ENCODE measurements around the gene KCNJ14.

The KCNJ14 gene

DNA sequence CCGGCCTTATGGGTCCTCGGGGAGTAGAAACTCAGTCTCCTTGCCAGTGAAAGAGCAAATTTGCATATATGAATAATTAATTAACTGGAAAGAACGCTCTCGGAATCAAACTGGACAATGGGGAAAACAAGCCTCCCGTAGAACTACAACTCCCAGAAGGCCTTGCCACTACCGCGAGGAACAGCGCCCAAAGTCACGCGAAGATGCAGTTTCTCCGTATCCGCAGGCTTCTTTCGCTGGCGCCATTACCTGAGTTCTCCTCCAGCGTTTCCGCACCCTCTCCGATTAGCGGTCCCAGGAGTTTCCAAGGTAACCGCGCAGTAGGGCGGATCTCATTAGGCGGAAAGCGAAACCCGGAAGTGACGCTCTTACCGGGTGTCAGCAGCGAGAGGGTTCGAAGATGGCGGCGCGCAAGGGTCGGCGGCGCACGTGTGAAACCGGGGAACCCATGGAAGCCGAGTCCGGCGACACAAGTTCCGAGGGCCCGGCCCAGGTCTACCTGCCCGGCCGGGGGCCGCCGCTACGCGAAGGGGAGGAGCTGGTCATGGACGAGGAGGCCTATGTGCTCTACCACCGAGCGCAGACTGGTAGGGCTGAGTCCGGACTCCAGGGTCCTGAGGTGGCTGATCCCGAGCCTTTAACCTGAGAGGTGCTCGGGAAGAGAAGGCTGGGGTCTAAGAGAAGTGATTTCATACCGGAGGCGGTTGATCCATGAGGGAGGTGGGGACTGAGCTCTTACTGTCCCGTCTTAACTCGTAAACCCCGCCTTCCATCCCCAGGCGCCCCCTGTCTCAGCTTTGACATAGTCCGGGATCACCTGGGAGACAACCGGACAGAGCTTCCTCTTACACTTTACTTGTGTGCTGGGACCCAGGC, 9.5 kb upstream of the KCNJ14 start, which contains the start of gene GRWD1:
TSS of gene GRWD1 (plus strand) at position 378 of the 876 bp plus-strand sequence. CDS start at position 401, 23 bp downstream.
- peak; percentile 98 for DNase-seq

GRCh38 chr19:48446579-48446978, 8.8 kb upstream of the KCNJ14 start:
- DNase-seq, result no peak

DNA sequence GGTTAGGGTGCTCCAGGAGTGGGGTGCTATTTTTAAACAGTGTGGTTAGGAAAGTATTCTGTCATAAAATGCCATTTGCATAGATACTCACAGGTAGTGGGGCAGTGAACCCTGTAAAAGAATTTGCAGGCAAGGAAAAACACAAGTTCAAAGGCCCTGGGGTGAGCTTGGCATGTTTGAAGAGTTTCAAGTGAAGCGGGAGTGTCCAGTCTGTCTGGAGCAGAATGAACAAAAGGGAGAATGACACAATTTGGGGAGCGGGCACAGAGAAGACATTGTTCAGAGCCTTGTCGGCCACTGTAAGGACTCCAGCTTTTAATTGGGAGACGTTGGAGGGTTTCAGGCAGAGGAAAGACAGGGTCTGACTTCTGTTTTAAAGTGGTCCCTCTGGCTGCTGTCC, 6.8 kb upstream of the KCNJ14 start:
- no peak for DNase-seq

DNA sequence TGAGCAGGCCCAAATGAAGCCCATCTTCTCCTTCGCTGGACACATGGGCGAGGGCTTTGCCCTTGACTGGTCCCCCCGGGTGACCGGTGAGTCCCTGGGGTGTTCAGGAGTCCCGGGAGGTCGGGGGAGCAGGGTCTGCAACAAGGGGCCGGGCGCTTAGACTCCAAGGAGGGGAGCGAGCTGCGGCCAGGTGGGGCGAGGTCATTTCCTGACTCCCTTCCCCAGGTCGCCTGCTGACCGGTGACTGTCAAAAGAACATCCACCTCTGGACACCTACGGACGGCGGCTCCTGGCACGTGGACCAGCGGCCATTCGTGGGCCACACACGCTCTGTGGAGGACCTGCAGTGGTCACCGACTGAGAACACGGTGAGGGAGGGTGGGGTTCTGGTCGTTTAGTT, 4.9 kb upstream of the KCNJ14 start:
- DNase-seq, result no peak

- DNase-seq, result no peak
Observed at GRCh38 chr19:48450863-48451262, 4.5 kb upstream of the KCNJ14 start.

DNA sequence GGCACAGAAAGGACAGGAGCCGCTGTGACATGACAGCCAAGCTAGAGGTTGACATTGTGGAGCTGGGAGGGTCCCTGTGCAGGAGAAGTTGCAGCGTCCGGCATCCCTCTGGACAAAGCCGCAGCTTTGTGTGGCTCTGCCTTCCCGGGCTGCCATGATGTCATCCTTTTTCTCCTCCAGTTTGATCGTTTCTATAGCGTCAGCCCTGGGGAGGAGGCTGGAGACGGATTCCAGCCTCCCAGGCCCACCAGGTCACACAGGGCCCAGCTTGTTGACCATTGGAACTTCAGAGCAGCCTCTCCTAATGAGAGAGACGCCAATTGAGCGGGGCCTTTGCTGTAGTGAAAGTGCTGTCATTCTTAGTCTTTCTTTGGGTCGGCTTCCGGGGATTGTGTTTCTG, 3.8 kb upstream of the KCNJ14 start:
- DNase-seq, result no peak

DNA sequence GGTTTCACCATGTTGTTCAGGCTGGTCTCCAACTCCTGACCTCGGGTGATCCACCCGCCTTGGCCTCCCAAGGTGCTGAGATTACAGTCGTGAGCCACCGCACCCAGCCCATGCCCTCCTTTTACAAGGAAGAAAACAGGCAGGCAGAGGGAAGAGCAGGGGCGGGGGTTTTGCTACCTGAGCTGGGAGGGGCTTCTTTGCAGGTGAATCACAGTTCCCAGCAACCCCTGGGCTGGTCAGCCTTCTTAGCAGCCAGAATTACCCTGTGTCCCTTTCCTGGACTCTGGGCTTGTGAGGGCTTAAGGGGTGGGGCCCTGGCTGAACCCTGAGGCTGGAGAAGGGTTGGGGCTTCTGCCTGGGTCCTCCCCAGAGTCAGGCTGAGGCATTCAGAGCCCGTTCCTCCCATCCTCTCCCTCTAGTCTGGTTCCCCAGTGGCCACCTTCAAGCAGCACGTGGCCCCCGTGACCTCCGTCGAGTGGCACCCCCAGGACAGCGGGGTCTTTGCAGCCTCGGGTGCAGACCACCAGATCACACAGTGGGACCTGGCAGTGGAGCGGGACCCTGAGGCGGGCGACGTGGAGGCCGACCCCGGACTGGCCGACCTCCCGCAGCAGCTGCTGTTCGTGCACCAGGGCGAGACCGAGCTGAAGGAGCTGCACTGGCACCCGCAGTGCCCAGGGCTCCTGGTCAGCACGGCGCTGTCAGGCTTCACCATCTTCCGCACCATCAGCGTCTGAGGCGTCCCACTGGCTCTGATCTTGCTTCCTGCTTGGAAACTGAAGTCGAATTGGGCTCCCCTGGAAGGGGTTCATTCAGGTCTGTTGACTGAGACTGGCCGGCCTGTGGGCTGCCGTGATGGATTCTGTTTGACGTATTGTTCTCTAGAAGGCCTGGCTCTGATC, 2.8 kb upstream of the KCNJ14 start:
- no peak for DNase-seq

DNA sequence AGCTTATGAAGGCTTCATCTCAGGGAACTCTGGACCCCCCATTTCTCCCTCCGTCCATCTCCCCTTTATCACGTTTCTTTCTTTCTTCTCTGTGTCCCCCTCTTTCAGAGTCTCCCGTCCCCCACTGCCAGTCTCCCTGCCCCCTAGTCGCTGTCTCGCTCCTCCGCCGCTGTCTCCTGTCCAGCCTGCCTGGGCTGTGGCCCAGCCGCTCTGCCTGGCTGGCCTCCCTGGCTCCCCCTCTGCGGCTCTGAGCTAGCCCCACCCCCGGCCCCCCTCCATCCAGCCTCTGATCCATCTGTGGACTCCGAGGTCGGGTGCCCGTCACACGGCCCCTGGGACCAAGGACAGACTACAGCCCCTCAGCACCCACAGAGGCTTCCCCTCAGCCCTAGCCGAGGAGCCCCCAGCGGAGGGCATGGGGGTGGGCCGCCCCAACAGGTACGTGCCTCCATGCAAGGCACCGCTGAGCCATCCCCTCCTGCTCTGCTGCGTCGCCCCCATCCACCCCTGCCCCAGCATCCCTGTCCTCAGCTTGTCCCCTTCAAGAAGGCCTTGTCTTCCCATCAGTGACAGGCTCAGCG, 1.1 kb upstream of the KCNJ14 start:
- DNase-seq, result no peak

DNA sequence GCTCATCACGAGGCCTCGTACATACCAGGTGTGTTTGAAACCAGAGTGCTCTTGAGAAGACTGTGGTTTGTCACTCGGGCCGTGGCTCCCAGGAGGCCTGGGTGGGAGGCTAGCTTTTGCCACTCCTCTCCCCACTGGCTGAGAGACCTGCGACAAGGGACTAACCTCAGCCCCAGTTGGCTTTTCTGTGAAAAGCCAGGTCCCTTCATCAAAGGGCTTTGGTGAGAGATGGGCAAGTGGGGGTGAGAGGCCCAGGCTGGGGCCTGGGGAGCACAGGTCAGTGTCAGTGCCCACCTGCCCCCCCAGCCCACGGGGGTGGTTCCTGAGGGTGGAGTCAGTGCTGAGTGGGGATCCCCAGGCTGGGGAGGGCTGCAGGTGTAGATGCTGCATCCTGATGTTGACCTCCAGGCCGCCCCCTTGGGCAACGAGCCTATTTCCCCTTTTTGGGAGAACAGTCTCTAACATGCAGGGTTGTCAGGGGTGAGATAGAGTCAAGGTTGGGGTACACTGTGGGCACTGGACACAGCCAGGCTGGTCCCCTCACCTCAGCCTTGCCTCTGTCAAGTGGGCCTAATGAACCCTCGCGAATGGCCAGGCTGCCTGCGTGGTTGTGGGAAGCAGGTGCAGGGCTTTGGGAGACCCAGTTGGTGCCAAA, 661 bp downstream of the KCNJ14 start:
- no peak for DNase-seq

DNA sequence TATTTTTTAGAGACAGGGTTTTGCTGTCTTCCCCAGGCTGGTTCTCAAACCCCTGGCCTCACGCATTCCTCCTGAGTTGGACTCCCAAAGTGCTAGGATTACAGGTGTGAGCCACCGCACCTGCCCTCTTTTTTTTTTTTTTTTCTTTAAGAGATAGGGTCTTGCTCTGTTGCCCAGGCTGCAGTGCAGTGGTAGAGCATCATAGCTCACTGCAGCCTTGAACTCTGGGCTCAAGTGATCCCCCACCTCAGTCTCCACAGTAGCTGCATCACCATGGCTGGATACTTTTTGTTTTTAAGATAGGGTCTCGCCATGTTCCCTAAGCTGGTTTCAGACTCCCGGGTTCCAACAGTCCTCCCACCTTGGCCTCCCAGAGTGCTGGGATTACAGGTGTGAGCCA, 1.5 kb downstream of the KCNJ14 start:
- no peak for DNase-seq

DNA sequence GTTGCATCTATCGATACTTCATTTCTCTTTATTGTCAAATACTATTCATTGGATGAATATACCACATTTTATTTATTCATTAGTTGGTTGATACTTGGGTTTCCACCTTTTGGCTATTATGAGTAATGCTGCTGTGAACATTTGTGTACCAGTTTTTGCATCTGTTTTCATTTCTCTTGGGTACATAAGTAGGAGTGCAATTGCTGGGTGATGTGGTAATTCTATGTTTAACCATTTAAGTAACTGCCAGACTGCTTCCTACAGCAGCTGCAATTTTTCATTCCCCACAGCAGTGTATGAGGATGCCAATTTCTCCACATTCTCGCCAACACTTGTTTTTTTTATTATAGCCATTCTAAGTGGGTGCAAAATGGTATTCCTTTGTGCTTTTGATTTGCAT, 2.6 kb downstream of the KCNJ14 start:
- DNase-seq, result no peak

DNA sequence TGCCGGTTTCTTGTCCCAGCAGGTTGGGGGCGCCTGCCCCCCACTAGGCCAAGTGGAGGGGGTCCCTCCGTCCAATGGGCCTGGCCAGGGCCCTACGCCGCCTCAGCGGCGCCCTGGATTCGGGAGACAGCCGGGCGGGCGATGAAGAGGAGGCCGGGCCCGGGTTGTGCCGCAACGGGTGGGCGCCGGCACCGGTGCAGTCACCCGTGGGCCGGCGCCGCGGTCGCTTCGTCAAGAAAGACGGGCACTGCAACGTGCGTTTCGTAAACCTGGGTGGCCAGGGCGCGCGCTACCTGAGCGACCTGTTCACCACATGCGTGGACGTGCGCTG, 6.2 kb downstream of the KCNJ14 start:
- DNase-seq, result no peak

DNA sequence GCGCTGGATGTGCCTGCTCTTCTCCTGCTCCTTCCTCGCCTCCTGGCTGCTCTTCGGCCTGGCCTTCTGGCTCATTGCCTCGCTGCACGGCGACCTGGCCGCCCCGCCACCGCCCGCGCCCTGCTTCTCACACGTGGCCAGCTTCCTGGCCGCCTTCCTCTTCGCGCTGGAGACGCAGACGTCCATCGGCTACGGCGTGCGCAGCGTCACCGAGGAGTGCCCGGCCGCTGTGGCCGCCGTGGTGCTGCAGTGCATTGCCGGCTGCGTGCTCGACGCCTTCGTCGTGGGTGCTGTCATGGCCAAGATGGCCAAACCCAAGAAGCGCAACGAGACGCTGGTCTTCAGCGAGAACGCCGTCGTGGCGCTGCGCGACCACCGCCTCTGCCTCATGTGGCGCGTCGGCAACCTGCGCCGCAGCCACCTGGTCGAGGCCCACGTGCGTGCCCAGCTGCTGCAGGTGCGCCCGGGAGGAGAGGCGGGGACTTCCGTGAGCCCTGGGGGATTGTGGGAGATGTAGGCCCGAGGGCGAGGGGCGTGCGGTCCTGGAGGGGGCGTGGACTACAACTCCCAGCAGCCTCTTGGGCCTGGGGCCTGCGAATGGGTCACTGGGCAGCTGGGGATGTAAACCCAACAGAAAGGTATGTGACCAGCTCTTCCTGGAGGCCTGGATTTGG, 6.7 kb downstream of the KCNJ14 start:
- no peak for DNase-seq

GRCh38 chr19:48465215-48465614, 9.8 kb downstream of the KCNJ14 start:
- no peak for DNase-seq

- DNase-seq, result no peak
Observed at GRCh38 chr19:48466561-48467325, 11.4 kb downstream of the KCNJ14 start.

- DNase-seq, result peak; percentile 100
Observed at GRCh38 chr19:48468772-48469288, 13.5 kb downstream of the KCNJ14 start.

DNA sequence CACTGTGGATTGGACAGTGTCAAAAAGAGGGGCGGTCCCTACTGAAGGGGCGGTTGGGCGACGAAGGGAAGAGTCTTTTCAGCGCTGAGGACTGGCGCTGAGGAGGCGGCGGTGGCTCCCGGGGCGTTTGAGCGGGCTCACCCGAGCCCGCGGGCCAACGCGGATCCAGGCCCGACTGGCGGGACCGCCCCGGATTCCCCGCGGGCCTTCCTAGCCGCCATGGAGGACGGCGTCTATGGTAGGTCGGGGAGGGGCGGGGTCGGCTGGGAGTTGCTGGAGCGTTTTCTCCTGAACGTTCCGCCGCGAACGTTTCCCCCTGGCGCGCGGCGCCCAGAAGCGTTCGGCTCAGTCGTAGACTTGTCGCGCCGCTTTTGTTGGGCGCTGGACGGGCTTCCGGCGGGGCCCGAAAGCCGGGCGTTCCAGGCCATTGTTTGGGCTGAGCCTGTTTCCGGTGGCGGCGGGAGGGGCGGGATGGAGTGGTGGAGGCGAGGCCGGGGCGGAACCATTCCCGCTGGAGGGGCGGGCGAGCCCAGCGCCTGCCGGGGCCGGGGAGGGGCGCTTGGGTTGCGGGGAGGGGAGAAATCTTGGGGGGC, 14.0 kb downstream of the KCNJ14 start, which contains the start of gene CYTH2:
TSS of gene CYTH2 (plus strand) at position 81 of the 593 bp plus-strand sequence. CDS start at position 220, 139 bp downstream.
- peak; percentile 60 for DNase-seq

- DNase-seq, result no peak
Observed at GRCh38 chr19:48469934-48470680, 14.7 kb downstream of the KCNJ14 start.

GRCh38 chr19:48470856-48471255, 15.5 kb downstream of the KCNJ14 start:
- no peak for DNase-seq

GRCh38 chr19:48471836-48472235, 16.5 kb downstream of the KCNJ14 start:
- no peak for DNase-seq
